Natural killer cell (primary cell): ENCODE measurements around the gene SNRNP25. TPM values are rescaled to one million over a fixed set of nuclear protein-coding genes. Genes with fewer than 3 reads are reported as not detected.

ENCODE experiments used
- ATAC-seq, 3 donors: fragments of 150-1000 bp in 2 of 3; fragments of 200-7000 bp in 1 of 3; cut with Tn5 transposase; 1 replicate in 1 of 3; 2 replicates in 2 of 3; pipeline ENCODE4 v1.10.0; 2021; ENCODE audit warnings: mild to moderate bottlenecking in 2 of 3, moderate library complexity in 2 of 3
- DNase-seq, 2 donors: peaks; one replicate each; pipeline versions ENCODE4 v3.0.0 to v3.0.0-alpha.2; 2013 to 2021; ENCODE audit warnings: mixed read lengths in 1 of 2
- H3K27ac ChIP-seq: one replicate; pipeline ENCODE4 v1.5.1; 2013; ENCODE audit warnings: mild to moderate bottlenecking, low read length
- H3K27me3 ChIP-seq: one replicate; pipeline ENCODE4 v1.6.1; 2013; ENCODE audit warnings: low read length; ENCODE audit not compliant: control insufficient read depth, insufficient read depth
- H3K36me3 ChIP-seq: one replicate; pipeline ENCODE4 v1.6.1; 2013; ENCODE audit warnings: low read length; ENCODE audit not compliant: control insufficient read depth, insufficient read depth
- H3K4me1 ChIP-seq: one replicate; pipeline ENCODE4 v1.6.1; 2013; ENCODE audit warnings: low read length; ENCODE audit not compliant: control insufficient read depth, insufficient read depth
- H3K4me3 ChIP-seq: one replicate; pipeline ENCODE4 v1.5.1; 2013; ENCODE audit warnings: low read length
- H3K9me3 ChIP-seq: one replicate; pipeline ENCODE4 v1.6.1; 2013; ENCODE audit warnings: low read length; ENCODE audit not compliant: control insufficient read depth, insufficient read depth
- H3K27ac Mint-ChIP-seq, 2 donors: one replicate each; pipeline ENCODE4 v1.8.0; 2022; ENCODE audit warnings: mild to moderate bottlenecking in 2 of 2, mixed read lengths in 2 of 2, moderate library complexity in 1 of 2
- H3K27me3 Mint-ChIP-seq, 2 donors: one replicate each; pipeline ENCODE4 v1.8.0; 2022; ENCODE audit warnings: low read depth in 2 of 2, mixed read lengths in 2 of 2
- H3K36me3 Mint-ChIP-seq: one replicate; pipeline ENCODE4 v1.8.0; 2022; ENCODE audit warnings: mixed read lengths
- H3K4me1 Mint-ChIP-seq, 2 donors: one replicate each; pipeline ENCODE4 v1.8.0; 2022; ENCODE audit warnings: mixed read lengths in 2 of 2
- H3K4me3 Mint-ChIP-seq: one replicate; pipeline ENCODE4 v1.8.0; 2022; ENCODE audit warnings: mild to moderate bottlenecking, moderate library complexity, mixed read lengths
- H3K9me3 Mint-ChIP-seq, 2 donors: one replicate each; pipeline ENCODE4 v1.8.0; 2022; ENCODE audit warnings: mixed read lengths in 2 of 2
- CTCF ChIP-seq: fragments of 200-600 bp; IDR thresholded peaks from one replicate; pipeline ENCODE4 v1.8.0; 2022; ENCODE audit warnings: antibody characterized with exemption
- WGBS: methylation state at CpG from one replicate; pipeline ENCODE4 v1.1.7; 2013; ENCODE audit warnings: missing lambda C conversion rate; ENCODE audit not compliant: insufficient coverage; 5-methylcytosine and 5-hydroxymethylcytosine counted together
- intact Hi-C: fragments of 100-400 bp; cut with micrococcal nuclease; formaldehyde crosslinking; loops from one replicate; pipeline ENCODE4 v1.14.2; 2022
- total RNA-seq, 4 donors: library from RNA; stranded (reverse); fragments of 120-200 nt in 1 of 4; gene quantifications; one replicate each; pipeline versions ENCODE4 v1.2.3 to v1.2.4, GENCODE V29; 2013 to 2022

The SNRNP25 gene
- total RNA-seq, 3 donors from 2014 or later (not counting 1 experiment from before 2014, with no cell fraction given): 6.4 to 13.4 (median 13.2) TPM

- TF ChIP-seq CTCF: no peak
- no peak overlapping the region for H3K4me3 ChIP-seq
- Mint-ChIP-seq H3K4me3 (no peak overlapping the region), H3K27ac (no peak overlapping the region), H3K27me3 (no peaks in the 10 kb centered on the region), H3K9me3 (no peaks in the 10 kb centered on the region), H3K36me3 (no peaks in the 10 kb centered on the region), H3K4me1 (peaks cover 0 to 6% of the 10 kb centered on the region in 2 donors)
- H3K9me3 ChIP-seq: no peaks in the 10 kb centered on the region
- H3K36me3 ChIP-seq: no peaks in the 10 kb centered on the region
- no peak overlapping the region for H3K27ac ChIP-seq
- no peak for DNase-seq
- WGBS: 97% methylated on average over 32 of the region's 32 CpGs
- intact Hi-C loops: no loop called here
- H3K4me1 ChIP-seq: peaks cover 4% of the 10 kb centered on the region
- ATAC-seq: no peak
- H3K27me3 ChIP-seq: no peaks in the 10 kb centered on the region
Observed at GRCh38 chr16:61879-62281, 8.3 kb downstream of the SNRNP25 start.

GRCh38 chr16:62283-62967 lies 8.8 kb downstream of the SNRNP25 start:
- Mint-ChIP-seq H3K36me3 (no peaks in the 10 kb centered on the region), H3K27me3 (no peaks in the 10 kb centered on the region), H3K27ac (no peak overlapping the region), H3K9me3 (no peaks in the 10 kb centered on the region), H3K4me1 (peaks cover 0 to 6% of the 10 kb centered on the region in 2 donors), H3K4me3 (no peak overlapping the region)
- H3K4me1 ChIP-seq: peaks cover 4% of the 10 kb centered on the region
- H3K27ac ChIP-seq: no peak overlapping the region
- H3K27me3 ChIP-seq: no peaks in the 10 kb centered on the region
- no peak for TF ChIP-seq CTCF
- intact Hi-C loops: no loop called here
- no peaks in the 10 kb centered on the region for H3K36me3 ChIP-seq
- no peak overlapping the region for H3K4me3 ChIP-seq
- DNase-seq (no peak), ATAC-seq (no peak)
- WGBS: 94% methylated on average over 34 of the region's 34 CpGs
- no peaks in the 10 kb centered on the region for H3K9me3 ChIP-seq

- intact Hi-C loops: no loop called here
- 95% methylated on average over 21 of the region's 21 CpGs for WGBS
- no peaks in the 10 kb centered on the region for H3K9me3 ChIP-seq
- Mint-ChIP-seq H3K27me3 (no peaks in the 10 kb centered on the region), H3K4me1 (peaks cover 0 to 6% of the 10 kb centered on the region in 2 donors), H3K4me3 (no peak overlapping the region), H3K36me3 (no peaks in the 10 kb centered on the region), H3K27ac (no peak overlapping the region), H3K9me3 (no peaks in the 10 kb centered on the region)
- no peak overlapping the region for H3K27ac ChIP-seq
- no peak overlapping the region for H3K4me3 ChIP-seq
- H3K27me3 ChIP-seq: no peaks in the 10 kb centered on the region
- DNase-seq: no peak
- H3K4me1 ChIP-seq: peaks cover 4% of the 10 kb centered on the region
- no peak for TF ChIP-seq CTCF
- ATAC-seq: no peak
- H3K36me3 ChIP-seq: no peaks in the 10 kb centered on the region
Observed at GRCh38 chr16:62968-63391, 9.4 kb downstream of the SNRNP25 start.

- Mint-ChIP-seq H3K27me3 (no peaks in the 10 kb centered on the region), H3K27ac (no peak overlapping the region), H3K4me3 (no peak overlapping the region), H3K4me1 (peaks cover 0 to 6% of the 10 kb centered on the region in 2 donors), H3K36me3 (no peaks in the 10 kb centered on the region), H3K9me3 (no peaks in the 10 kb centered on the region)
- Histone ChIP-seq H3K27me3 (no peaks in the 10 kb centered on the region), H3K4me3 (no peak overlapping the region), H3K9me3 (no peaks in the 10 kb centered on the region), H3K4me1 (peaks cover 4% of the 10 kb centered on the region), H3K36me3 (no peaks in the 10 kb centered on the region), H3K27ac (no peak overlapping the region)
- no peak for TF ChIP-seq CTCF
- 94% methylated on average over 16 of the region's 16 CpGs for WGBS
- DNase-seq (no peak), ATAC-seq (no peak)
- intact Hi-C loops: no loop called here
Observed at GRCh38 chr16:63466-63865, 9.8 kb downstream of the SNRNP25 start.
